Hippocampal formation (tissue), 2 donors: ENCODE results near the gene PRRT3.

Source experiments
- DNase-seq, 2 donors: peaks; one replicate each; lab custom pipeline; 2025; lab: John Stamatoyannopoulos, UW

Gene PRRT3

DNA sequence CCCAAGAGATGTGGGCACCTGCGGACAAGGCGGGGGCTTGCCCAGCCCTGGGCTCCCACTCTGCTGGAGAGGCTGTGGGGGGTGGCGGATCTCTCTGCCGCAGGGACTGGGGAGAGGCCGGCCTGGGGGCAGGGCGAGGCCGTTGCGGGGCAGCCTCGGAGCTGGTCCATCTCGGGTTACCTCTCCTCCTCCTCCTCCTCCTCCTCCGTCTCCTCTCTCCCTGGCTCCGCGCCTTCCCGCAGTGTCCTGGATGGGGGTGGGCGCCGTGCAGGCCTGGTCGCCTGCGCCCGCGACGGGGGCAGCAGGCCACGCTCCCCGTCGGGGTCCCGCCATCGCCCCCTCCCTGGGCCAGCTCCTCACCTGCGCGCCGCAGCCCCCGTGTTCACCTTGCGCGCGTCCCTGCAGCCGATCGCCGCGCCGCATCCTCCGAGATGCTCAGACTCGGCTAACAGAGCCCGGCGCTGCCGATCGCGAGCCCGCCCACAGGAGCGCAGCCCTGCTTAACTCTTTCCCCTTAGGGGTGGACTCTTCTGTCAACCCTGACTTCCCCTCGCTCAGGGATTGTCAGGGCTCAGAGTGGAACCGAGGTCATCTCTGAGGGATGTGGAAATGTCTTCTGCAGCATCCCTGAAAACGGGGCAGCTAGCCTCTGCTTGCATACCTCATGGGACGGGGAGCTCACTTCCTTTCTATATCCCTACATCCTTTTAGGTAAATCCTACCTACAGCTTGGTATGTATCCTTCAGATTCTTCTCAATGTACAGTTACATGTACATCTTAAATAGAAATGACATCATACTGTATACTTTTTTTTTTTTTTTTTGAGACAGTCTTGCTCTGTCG lies at the start of gene PRRT3:
Gene PRRT3, minus strand, starts transcription at position 447 of the 844 bp plus-strand sequence. CDS start 2,293 bp downstream, outside the sequence.
- no peak for DNase-seq

DNA sequence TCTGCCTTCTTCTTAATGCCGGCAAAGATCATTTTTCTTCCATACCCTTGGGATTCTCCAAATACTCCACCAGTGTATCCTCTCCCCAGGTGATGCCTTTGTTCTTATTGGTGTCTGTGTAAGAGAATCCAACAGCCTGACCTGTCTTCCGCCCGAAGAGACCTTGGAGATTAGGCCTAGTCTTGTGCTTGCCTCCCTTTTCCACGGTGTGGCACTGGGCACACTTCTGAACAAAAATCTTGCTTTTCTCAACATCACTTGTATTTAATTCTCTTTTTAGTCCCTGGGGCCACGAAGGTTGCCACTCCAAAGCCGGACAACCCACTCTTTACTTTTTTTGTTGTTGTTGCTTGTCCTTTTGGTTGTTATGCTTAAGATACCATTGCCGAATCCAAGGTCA lies 48.5 kb upstream of the PRRT3 start:
- DNase-seq = no peak

DNA sequence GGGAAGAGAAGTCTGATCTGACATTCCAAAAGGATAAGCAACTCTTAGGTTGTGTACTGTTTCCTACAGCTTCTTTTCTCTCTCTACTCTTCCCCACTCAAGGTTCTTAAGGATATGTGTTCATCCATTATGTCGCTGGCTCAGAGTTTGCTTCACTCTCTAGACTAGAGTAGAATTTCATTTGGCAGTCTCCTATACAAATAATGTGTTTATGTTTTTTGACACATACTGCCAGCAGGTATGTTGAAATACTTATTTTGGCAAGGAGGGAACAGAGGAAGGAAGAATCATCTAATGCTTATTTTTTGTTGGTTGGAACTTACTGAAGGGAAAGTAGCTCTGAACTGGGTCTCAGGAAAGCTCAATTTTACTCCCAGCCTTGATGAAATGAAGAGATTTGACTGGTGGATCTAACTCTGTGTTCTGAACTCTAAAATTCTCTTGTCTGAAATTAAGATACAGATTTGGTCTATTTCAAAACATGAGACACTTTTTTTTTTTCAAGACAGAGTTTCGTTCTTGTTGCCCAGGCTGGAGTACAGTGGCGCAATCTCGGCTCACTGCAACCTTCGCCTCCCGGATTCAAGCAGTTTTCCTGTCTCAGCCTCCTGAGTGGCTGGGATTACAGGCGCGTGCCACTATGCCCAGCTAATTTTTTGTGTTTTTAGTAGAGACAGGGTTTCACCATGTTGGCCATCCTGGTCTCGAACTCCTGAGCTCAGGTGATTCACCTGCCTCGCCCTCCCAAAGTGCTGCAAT lies 42.1 kb upstream of the PRRT3 start:
- DNase-seq = no peak

DNA sequence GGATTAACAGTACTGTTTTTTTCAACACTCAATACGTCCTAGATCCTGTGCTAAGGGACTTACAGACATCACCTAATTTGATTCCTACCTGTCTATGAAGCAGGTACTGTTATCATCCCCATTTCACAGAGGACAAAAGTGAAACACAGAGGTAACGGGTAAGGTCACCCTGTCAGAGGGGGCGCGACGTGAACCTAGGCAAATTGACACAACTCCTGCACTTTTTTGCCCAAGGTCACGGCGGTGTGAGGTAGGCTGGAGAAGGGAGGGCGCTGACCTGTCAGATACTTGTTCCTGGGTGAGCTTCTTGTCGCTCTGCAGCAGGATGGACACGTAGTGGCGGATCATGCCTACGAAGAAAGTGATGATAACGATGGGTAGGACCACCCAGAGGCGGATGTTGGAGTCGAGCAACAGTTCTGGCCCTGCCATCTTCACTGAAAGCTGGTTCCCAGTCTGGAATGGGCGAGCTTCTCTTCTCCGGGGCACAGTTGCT lies 34.1 kb upstream of the PRRT3 start:
- no peak for DNase-seq

DNA sequence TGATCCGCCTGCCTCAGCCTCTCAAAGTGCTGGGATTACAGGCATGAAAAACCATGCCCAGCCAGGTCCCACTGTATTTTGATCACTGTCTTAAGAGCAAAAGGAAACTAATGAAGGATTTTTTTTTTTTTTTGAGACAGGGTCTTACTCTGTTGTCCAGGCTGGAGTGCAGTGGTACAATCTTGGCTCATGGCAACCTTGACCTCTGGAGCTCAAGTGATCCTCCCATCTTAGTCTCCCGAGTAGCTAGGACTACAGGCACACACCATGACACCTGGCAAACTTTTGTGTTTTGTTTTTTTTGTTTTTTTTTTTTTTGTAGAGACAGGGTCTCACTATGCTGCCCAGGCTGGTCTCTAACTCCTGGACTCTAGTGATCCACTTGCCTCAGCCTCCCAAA lies 28.0 kb upstream of the PRRT3 start:
- DNase-seq = no peak

DNA sequence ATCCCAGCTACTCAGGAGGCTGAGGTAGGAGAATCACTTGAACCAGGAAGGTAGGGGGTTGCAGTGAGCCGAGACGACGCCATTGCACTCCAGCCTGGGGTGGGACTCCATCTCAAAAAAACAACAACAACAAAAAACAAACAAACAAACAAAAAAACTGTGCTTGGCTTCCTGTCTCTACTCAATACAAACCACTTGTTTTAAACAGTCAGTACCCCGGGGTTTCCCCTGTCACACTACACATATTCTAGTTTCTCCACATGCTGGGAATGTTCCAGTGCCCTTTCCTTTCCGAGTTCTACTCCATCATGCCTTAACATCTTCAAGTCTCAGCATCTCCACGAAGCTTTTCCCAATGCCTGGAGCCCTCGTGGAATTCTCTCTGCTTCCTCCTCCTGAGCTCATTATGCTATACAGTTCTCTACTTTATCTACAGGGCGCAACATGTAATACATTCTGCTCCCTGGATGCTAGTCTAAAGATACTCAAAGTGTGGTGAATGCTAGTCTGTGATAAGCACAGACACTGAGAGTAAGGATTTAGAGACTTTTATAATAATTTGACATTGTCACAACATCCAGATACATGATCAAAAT lies 26.6 kb upstream of the PRRT3 start:
- no peak for DNase-seq

DNA sequence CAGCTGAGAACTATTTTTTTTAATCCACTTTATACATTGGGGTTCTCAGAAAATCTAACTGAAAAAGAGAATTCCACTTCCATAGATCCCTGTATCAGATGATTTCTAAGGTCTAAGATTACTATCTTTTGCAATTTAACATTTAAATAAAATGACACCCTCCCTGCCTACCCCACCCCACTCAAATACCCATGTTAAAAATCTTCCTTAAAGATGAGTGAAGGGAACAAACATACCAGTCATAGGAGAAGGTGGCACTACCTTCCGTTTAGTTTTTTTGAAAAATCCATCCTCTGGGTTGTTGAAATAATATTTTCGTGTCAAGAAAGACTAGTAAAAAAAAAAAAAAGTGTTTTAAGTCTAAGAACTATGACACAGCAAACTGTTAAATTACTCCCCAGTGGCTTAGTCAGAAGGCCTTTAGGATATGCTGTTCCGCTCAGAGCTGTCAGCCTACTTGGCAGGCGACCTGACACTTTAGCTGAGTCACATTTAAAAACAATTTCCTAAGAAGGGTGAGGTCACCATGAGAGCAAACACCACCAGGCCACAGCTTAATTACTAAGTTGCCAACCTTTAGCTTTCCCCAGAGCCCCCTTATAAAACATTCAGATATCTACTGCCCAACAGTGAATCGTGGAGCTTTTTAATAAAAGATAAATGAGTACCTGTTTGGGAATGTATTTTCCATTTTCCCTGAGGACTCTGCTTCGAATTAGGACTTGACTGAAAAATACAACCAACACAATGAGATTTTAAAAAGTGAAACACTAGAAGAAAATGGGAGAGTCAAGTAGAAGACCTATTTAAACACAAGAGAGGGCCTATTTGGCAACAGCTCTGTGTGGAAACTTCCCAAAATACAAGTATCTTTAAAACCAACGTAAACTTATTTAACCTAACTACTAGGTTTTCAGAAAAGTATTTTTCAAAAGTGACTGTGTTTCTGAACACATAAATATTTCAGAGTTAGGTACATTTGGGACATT lies 24.8 kb upstream of the PRRT3 start:
- peak in 1 of 2 donors; percentile 24 for DNase-seq

DNA sequence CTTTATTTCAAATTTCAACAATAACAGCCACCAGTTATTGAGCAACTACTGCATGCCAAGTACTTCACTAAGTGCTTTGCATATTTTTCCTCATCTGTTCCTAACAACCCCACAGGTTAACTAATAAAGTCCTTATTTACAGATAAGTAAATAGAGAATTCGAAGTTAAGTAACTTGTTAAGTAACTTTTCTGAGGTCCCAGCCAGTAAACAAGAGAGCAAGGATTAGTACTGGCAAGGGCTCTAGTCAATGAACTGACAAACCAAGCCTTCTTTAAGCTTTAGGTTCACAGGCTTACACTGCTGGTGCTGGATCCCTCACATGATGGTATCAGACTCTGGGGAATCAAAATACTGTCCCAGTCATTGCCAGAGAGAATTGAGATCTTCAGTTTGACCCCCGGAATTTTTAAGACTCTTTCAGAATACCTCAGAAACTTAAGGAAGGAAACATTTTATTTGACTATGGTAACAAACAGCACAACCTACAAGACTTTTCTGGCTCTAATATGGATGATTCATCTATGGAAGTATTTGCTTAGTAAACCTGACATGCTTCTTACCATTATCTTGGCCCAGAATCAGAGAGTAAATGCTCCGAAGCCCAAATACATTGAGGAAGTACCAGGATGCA lies 17.9 kb upstream of the PRRT3 start:
- no peak for DNase-seq

DNA sequence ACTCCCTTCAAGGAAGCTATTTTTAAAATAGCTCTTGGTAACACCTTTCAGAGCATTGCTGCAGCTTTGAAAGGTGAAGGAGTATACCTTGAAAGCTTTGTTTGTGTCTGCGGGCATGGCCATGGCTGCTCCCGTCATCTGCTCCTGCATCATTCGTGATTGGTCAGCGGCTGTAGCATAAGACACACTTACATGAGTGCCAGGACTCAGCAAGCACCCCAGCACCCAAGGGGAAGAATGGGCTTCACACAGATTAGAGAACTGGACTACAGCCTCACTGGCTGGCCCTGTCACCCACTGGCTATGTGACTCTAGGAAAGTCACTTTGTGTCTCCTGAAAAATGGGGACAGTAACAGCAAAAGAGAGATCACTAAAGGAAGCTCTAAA lies 17.4 kb upstream of the PRRT3 start:
- DNase-seq = no peak

DNA sequence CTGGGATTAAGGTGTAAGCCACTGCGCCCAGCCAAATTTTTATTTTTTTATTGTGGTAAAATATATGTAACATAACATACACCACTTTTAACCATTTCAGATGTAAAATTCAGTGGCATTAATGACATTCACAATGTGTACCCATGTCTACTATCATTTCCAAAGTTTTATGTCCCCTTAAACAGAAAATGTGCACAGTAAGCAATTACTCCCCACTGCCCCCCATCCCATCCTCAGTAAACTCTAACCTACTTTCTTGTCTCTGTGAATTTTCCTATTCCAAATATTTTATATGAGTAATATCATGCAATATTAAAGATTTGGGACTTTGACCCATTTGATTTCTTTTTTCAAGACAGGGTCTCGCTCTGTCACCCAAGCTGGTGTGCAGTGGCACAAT lies 14.6 kb upstream of the PRRT3 start:
- no peak for DNase-seq

DNA sequence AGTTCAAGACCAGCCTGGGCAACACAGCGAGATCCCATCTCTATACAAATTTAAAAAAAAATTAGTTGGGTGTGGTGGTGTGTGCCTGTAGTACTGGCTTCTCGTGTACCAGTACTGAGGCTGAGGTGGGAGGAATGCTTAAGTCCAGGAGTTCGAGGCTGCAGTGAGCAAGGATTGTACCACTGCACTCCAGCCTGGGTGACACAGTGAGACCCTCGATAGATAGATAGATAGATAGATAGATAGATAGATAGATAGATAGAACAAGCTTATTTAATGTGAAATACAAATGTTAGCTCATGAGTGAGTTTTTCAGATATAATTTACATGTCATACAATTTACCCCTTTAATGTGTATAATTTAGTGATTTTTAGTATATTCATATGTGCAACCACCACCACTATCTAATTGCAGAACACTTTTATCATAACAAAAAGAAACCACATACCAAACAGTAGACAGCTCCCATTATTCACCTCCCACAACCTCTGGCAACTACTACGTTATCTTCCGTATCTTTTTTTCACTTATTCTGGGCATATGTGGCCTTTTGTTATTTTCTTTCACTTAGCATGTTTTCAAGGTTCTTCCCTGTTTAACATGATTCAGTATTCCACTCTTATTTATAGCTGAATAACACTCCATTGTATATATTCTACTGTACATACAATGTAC lies 13.1 kb upstream of the PRRT3 start:
- no peak for DNase-seq

DNA sequence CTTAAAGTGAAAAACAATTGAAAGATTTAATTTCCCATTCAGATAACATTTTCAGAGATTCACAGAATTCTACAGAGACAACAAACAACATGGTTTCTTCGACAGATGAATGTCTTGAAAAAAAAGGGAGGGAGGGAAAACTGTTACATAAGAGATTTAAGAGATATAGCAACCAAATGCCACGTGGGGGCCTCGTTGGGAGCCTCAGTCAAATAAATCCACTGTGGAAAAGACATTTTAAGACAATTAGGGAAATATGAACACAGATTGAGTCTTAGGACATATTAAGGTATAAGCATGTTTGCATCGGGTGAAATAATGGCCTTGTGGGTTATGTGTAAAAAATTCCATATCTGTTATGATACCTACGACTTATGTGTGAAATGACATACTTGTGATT lies 5.0 kb upstream of the PRRT3 start:
- no peak for DNase-seq

DNA sequence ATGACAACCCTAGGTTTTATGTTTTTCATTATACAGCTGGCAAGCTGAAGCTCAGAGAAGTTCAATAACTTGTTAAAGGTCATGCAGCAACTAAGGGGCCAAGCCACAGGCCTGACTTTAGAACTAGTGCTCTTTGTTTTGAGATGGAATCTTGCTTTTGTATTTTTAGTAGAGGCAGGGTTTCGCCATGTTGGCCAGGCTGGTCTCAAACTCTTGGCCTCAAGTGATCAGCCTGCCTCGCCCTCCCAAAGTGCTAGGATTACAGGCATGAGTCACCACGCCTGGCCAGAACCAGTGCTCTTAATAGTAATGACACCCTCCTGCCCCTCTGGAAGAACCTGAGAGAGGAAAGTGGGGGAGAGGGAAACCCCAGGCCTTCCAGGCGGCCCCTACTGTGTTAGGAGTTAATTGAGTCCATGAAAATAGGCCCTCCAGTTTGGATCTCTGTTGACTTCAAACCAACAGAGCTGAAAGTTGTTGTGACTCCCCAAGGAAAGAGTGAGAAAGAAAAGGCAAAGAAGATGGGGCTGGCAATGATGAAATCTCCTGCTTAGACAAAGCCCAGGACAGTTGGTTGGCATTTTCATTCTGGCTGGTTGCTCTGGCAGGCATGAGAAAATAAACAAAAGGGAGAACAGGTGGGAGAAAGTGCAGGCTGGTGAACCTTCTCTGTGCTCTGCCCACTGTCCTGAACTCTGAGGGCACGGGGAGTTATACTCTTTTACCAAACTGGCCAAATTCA lies 3.6 kb upstream of the PRRT3 start:
- DNase-seq = no peak

DNA sequence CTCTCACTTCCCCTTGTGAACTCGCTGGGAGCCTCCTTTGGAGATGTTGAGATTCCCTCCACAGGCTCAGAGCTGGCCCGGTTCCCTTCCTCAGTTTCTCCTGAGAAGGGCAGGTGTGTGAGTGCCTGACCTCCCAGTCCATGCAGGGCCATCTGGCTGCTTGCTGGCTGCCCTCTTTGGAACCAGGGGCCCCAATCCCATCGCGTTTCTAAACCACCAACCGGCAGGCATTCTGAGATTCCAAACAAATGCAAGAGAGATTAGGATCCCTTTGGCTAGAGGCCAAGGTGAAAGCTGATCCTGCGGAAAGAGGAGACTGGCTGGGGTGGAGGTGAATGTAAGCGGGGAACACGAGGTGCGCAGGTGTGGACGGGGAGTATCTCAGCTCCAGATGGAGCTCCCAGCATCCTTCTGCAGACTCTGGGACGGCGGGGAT lies 2.9 kb upstream of the PRRT3 start:
- DNase-seq = no peak

DNA sequence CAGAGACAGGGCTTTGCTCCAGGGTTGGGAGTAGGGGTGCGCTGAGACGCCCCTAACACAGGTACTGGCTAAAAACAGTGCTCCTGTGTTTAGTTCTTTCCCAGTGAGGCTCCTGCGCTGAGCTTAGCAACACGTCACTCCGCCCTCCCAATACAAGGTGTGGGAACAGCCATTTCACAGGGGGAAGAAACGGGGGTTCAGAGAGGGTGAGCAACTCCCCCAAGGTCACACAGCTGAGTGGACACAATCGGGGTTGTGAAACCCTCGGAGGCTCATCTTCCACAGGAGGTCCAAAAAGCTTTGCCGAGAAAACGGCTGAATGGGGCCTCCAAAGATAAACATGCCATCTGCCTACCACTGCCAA lies 628 bp downstream of the PRRT3 start:
- DNase-seq = no peak

DNA sequence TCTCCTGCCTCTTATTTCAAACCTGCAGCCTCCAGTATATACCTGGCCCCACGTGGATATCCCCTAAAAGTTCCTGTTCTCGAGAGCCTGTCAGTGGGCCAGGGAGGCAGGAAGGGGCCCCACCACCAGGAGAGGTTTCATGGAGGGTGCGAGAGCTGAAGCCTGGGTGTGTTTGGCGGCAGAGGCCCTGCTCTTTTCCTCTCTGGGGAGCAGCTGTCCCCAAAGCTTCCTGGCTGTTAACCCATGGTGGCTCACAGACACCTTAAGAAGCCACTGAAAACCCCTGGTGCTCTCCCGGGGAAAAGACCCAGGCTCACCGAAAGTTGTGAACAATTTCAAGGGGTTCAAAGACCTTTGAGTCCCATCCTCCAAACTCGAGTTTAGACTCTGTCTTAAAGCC lies 1.1 kb downstream of the PRRT3 start:
- no peak for DNase-seq

DNA sequence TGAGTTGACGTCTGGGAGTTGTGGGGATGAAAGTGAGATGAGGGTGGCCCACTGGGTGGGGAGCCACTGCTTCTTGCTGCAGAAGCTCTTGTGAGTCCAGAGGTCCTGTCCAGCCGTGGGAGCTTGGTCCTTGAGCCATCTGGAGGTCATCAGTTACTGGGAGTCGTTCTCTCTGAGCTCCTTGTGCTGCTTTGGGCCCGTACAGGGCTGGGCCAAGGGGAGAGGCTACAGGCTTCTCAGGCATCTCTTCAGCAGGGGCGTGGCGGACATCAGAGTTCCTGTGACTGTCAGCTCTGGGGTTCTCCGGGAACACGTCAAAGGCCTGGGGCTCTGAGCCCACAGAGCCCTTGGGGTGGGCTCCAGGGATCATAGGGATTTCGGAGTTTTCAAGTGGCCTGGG lies 2.6 kb downstream of the PRRT3 start:
- no peak for DNase-seq

DNA sequence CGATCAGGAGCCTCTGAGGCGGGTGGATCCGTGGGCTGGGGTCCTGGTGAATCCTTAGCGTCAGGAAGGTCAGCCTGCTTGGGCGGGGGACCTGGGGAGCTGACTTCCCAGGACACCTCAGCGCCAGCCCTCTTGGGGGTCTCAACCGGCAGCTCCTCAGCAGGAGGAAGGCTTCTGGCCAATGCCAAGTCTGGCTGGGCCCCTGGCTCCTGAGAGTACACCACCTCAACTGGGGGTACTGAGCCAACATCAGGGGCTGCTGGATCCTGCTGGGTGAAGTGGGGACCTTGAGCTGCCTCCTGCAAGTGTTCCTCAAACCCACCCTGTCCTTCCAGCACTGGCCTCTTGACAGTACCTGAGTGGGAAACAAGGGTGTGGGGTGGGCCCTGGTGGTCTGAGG lies 3.1 kb downstream of the PRRT3 start:
- DNase-seq = no peak

DNA sequence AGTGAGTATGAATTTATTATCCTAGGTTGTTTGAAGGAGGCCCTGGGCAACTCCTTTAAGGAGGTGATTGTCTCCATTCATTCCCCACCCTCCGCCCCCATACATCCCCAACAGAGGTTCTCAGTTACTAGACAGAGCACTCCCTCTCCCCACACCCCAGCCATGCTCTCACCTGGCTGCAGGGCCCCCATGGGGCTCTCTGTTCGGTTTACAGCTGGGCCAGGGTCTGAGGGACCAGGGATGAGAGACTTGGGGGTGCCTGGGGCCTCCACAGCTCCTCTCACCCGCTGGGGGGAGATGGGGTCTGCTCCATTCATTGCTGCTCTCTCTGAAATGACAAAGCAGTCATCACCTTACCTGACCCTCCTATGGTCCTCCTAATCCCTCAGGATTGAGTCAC lies 3.6 kb downstream of the PRRT3 start:
- no peak for DNase-seq
